GM21447 (cell line): ENCODE results near the gene FIZ1.
"Not testable (repeated sequence)": the region's sequence is repeated elsewhere in the genome, so short reads cannot be mapped to it uniquely, and the experiment has no call there.

Experiments used
- ATAC-seq: cut with Tn5 transposase; IDR thresholded peaks from one replicate; pipeline ENCODE4 v1.9.1; 2021; ENCODE audit not compliant: unreplicated experiment

Gene FIZ1

DNA sequence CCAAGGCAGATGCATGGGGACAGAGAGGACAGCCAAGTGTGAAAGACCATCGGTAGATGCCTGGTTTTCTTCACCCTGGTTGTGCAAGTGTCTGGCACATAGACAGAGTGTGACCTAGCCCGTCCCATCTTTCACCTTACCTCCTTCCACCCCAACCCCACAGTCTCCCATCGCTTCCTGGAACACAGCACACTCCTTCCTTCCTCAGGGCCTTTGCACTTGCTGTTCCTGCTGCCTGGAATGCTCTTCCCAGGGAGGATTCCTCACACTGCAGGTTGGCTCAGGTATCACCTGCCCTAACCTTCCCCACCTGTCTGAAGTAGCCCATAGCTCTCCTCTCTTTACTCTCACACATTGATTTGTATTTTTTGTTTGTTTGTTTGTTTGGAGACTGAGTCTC lies 3.0 kb downstream of the FIZ1 start:
- no peak for ATAC-seq

DNA sequence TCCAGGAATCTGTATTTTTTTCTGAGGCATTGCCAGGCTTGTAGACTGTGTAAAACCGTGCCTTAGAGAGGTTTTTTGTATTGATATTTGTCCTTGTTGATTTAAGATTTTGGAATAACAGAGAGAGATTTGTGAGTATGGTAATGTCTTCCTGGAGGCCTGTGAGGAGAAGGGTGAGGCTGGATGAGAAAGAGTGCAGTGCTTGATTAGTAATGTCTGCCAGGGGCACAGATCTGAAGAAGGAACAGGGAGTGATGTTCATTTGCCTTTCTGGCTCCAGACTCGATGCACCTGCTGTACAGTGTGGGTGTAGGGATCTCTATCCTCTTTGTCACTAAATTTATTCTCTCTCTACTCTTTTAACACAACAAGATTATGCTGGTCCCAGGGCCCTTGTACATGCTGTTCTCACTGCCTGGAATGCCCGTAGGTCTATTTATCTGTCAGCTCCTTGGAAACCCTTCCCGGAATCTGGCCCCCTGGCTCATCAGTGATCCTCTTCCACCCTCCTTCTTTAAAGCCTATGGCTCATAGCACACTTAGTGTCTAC lies 4.2 kb downstream of the FIZ1 start:
- ATAC-seq = no peak

DNA sequence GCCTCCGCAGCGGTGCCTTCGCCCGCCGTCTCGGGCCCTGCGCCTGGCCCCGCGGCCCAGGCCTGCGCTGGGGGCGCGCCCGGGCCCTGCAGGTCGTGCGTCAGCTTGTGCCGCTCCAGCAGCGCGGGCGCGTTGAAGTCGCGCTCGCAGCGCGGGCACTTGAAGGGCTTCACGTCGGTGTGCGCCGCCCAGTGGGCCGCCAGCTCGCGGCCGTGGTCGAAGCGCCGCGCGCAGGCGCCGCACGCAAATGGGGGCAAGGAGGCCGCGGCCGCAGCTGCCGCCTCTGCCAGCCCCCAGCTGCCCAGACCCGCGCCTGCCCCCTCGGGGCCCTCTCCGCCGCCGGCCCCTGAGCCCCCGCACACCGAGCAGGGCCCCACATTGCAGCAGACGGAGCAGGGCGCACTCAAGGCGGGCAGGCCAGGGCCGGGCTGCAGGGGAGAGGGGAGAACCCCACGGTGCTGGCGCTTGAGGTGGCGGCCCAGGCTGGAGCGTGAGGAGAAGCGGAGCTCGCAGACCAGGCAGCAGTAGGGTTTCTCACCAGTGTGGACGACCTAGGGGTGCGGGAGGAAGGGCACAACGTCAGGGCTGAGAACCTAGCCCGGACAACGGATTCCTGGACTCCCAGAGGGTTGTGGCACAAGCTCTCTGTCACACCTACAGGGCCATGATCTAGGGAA lies 6.1 kb downstream of the FIZ1 start:
- ATAC-seq = no peak

DNA sequence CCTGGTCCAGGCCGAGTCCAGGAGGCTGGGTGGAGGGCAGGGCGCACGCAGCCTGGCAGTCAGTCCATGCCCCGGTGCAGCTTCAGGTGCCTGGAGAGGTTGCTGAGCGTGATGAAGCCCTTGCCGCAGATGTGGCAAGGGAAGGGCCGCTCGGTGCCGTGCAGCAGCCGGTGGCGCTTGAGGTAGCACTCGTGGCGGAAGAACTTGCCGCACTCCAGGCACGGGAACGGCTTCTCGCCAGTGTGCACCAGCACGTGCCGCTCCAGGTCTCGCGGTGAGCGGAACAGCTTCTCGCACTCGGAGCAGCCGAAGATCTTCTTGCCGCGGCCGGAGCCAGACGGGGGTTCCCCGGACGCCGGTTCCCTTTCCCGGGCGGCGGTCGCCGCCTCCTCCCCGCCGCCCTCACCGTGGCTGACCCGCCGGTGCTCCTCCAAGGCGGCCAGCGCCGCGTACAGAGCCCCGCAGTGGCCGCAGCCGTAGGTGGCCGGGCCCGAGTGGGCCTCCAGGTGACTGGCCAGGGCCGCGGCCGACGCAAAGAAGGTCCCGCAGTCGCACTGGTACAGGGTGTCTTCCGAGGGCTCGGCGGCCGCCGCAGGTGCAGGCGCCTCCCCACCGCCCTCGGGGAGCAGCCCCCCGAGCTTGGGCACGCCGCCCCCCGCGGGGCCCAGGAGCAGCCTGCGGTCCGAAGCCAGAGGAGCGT lies 6.8 kb downstream of the FIZ1 start:
- ATAC-seq = no peak

DNA sequence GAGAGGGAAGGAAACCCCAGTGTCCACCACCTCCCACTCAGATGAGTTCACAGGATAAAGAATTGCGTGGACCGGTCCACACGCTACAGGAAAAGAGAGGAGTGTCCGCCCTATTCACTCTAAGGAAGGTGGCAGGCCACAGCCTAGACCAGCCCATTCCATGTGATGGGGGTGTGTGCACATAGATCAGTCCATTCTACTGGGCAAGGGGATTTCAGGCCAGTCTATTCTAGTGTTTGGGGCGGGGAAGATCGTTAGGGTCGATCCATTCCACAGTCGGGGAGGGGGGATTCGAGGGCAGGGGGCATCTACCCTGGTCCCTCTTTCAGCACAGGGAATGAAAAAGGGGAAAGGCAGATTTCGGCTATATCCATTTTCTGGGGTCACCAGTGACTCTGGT lies 7.8 kb downstream of the FIZ1 start:
- no peak for ATAC-seq

DNA sequence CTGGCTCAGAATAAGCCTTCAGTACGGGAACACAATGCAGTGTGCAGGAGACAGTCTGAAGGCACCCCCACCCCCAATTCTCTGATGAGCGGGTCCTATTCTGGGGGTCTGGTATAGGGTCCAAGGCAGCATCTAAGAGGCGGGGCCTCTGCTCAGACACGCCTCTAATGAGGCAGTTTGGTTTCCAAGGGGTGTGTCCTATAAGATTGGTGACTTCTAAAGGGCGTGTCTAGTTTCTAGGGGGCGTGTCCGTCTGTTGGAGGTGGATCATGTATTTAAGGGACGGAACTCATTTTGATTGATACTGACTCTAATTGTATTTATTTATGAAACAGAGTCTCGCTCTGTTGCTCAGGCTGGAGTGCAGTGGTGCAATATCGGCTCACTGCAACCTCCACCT lies 8.7 kb downstream of the FIZ1 start:
- no peak for ATAC-seq

DNA sequence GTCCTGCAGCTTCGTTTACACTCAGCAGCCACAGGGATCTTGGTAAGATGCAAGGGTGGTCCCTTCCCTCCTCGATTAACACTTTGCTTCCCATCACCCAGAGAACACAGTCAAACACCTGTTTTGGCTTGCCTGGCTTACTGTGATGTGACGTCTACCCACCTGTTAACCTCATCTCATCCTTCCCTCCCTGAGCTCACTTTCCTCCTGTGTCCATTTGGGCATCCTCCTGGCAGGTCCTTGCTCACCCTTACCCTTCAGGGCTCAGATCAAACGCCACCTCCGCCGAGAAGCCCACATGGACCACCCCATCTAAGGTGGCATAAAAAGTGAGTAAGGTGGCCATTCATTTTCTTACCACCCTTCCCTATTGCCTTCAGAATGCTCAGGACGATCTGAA lies 9.2 kb downstream of the FIZ1 start:
- no peak for ATAC-seq

DNA sequence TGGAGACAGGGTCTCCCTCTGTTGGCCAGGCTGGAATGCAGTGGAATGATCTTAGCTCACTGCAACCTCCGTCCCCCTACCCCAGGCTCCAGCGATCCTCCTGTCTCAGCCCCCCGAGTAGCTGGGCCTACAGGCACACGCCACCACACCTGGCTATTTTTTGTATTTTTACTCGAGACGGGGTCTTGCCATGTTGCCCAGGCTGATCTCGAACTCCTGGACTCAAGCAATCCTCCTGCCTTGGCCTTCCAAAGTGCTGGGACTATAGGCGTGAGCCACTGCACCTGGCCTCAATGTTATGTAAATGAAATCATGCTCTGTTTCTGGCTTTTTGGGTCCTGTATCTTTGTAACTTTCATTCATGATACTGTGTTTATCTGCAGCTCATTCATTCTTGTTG lies 10.6 kb downstream of the FIZ1 start:
- ATAC-seq = no peak

DNA sequence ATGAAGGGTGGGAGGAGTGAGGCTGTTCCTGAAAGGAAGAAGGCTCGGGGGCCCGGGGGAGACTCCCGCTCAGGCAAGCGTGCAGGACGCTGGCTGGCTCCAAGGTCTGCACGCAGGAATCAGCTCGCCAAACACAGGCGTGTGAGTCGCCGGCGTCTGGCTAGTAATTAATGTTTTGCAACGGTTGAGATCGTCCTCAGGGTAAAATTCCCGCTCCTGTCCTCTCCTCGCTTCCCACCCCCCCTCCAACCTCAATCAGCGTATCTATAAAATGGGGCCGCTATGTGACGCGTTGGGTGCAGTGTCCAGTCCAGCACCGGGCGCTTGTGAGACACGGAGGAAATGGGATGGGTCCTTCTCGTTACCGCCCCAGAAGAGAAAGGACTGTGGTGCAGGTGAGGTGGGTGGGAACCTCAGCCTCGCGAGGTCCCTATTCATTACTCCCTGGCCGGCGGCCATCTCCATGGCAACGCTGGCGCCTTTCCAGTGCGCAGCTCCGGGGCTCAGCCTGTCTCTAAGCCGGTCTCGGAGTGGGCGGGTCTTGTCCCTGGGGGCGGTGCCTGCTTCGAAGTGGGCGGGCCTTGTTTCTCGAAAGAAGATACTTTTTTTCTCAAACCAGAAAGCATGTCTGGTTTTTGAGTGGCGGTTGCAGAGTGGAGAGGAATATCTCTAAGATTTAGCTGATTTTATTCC lies 12.2 kb downstream of the FIZ1 start:
- peak; percentile 78 for ATAC-seq

DNA sequence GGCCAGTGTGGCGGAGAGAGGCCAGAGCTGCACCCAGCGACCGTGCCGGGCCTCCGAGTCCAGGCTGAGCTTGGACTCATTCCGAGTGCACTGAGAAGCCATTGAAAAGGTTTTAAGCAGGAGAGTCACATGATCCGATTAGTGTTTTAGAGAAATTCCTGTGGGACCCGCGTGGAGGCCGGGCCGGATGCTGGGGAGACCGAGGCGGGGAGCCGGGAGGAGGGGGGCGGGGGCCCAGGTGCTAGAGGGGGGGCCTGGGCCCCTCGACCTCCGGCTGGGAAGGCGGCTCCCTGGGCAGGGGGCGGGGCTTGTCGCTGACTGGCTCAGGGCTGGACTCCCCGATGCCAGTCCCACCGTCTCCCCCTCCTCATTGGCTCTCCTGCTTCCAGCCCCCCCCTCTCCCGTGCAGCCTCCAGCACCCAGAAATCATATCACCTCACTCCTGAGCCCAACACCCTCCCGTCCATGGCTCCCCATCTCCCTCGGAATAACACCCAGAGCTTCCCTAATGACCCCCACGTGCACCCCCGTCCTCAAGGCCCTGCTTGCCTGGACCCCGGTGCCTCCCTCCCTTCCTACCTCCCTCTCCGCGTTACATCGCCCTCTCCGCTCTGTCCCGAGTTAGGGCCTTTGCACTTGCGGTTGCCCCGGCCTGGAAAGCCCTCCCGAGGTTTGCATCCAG lies 13.5 kb downstream of the FIZ1 start:
- ATAC-seq = no peak

DNA sequence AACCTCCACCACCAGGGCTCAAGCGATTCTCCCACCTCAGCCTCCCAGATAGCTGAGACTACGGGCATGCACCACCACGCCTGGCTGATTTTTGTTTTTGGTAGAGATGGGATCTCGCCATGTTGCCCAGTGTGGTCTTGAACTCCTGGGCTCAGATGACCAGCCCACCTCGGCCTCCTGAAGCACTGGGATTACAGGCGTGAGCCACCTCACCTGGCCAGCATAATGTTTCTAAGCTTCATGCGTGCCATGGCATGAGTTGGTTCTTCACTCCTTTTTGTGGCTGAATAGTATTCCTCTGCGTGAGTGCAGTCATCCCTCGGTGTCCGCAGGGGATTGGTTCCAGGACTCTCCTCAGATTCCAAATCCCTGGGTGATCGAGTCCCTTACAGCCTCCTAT lies 14.4 kb downstream of the FIZ1 start:
- ATAC-seq = no peak

DNA sequence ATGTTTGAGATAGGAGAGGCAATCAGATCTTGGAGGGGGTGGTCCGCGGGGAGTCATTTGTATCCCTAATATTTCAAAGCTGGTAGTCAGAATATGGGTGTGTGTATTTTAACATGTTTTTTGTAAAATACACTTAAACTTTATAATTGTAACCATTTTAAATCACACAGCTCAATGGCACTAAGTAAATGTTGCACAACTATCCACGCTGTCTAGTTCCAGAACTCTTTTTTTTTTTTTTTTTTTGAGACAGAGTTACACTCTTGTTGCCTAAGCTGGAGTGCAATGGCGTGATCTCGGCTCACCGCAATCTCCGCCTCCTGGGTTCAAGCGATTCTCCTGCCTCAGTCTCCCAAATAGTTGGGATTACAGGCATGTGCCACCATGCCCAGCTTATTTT lies 15.4 kb downstream of the FIZ1 start:
- ATAC-seq = not testable (repeated sequence)

DNA sequence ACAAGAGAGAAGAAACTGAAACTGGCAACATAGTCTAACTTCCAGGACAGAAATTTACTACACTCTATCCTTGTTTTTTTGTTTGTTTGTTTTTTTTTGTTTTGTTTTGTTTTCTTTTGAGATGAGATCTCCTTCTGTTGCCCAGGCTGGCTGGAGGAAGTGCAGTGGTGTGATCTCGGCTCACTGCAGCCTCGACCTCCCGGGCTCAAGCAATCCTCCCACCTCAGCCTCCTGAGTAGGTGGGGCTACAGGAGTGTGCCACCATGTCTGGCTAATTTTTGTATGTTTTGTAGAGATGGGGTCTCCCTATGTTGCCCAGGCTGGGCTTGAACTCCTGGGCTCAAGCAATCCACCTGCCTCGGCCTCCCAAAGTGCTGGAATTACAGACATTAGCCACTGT lies 17.0 kb downstream of the FIZ1 start:
- ATAC-seq = not testable (repeated sequence)

DNA sequence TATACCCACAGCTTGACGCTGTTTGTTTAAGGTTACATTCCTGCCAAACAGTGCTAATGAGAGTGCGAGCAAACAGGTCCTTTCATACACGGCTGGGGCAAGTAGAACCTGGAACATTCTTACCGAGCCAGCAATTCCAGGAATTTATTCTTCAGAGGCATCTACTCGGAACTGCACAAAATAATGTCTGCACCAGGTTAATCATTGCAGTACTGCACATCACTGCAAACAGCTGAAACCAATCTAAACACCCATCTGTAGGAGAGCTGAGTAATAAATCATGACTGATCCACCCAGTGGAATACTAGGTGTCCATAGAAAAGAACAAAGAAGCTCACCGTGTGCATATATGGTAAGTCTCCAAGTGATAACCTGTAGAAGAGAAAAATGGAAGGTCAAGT lies 17.5 kb downstream of the FIZ1 start:
- ATAC-seq = no peak

DNA sequence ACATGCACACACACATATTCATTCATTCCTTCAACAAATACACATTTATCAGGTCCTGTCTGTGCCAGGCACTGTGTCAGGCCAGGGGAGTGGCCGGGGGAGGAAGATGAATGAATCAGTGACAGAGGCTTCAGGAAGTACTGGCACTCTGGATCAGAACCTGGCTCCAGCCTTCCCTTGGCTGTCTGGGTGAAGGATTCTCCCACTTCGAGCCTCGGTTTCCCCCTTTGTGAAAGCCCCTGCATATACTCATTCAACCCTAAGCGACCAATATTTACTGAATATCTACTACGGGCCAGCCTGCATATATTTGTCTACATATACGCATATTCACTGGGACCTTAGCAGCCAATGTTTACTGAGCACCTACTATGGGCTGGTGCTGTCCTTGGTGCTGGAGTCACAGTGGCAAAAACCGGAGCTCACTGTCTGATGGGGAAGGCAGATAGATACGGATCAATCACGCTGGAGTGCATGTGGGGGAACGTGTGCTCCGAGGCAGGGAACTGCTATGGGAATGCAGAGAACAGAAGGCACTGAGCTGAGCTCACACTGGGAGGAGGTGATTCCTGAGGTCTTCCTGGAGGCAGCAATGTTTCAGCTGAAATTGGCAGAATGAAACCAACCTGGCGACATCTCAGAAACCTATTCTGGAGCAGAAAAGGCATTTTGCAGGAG lies 18.0 kb downstream of the FIZ1 start:
- no peak for ATAC-seq

DNA sequence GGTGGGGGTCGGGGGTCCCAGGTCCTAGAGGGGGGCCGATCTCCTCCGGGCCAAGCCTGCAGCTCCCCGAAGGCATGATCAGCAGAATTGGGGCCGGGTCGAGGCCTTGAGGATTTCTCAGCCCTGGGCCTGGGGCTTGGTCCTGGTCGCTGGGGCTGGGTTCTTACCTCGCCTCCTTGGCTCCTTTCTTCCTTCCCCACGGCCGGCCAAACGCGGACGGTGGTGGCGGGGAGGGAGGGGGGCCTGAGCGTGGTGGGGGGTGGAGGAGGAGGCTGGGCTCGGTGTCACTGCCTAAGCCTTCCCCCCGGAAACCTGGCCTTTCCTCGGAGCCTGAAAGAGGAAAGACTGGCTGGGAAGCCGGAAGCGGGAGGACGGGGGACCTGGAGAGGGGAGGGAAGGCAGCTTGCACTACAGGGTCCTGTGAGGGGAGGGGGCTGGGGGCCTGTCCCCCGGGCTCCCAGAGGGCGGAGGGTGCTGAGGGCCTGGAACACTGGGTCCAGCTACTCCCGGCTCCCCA lies 18.6 kb downstream of the FIZ1 start, which contains the start of gene ZNF579:
Gene ZNF579 (minus strand): TSS at position 221 of the 517 bp plus-strand sequence. CDS start 1,209 bp downstream, outside the sequence.
- ATAC-seq = peak; percentile 62

DNA sequence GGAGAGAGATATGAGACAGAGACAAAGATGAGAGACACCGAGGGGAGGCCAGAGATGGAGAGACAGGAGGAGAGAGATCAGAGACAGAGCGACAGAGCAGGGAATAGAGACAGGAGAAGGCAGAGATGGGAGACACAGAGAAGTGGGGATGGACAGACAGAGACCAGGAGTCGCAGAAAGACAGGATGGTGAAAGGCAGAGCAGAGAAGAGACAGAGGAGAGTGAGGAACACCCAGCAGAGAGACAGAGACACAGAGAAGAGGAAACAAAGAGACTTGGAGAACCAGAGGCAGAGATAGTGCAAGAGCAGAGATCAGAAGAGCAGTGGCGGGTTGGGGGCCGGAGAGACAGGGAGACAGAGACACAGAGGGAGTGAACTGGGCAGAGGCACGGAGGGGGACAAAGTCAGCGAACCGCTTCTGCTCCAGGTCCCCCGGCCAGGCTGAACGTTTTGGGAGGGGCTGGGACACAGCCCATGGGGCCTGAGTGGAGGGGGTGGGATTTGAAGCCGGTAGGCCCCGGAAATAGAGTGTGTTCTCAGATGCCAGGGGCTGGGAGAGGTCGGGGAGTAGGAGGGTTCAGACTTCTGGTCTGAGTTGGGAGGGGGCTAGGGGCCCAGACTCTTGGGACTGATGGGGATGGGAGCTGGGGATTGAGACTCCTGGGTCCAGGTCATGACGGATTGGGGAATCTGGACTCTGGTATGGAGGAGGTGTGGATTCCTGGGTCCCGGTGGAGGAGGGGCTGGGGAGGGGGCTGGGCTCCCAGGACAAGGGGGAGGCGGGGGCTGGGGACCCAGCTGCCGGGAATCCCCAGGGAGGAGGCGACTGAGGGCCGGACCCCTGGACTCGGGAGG lies 19.3 kb downstream of the FIZ1 start:
- peak; percentile 15 for ATAC-seq

DNA sequence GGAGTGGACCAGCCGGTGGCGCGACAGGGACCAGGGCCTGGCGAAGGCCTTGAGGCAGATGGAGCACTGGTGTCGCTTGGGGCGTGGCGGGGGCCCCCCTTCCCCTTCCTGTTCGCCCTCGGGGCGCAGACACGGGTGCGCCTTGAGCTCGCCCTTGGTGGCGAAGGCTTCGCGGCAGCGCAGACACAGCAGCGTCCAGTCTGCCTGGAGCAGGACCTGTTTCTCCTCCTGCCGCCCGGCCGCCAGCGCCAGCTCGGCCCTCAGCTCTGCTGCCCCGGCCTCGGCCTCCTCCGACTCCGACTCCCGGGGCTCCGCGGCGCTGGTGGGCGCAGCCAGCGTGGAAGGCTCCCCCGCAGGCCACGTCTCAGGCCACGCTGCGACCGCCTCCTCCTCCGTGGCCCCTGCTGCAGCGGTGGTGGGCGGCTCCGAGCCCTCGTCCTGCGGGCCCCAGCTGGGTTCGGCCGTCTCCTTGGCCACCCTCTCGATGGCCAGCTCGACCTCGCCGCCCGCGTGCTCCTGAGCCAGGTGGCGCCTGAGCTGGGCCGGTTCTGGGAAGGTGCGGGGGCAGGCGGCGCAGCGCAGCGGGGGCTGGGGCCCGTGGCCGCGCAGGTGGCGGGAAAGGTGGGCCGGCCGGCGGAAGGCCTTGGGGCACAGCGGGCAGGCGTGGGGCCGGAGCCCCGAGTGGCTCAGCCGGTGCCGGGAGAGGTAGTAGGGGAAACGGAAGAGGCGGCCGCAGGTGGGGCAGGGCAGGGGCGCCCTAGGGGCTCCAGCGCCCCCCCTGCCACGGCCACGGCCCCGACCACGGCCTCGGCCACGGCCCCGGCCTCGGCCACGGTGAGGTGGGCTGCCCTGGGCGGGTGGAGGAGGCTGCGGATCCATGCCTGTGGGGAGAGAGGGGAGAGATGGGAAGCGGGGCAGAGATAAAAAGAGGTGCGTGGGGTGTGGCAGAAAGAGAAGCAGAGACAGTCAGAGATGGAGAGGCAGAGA lies 20.3 kb downstream of the FIZ1 start:
- no peak for ATAC-seq
